ENCODE measurements around the gene TYR.

The TYR gene

GRCh38 chr11:89177691-89178231, at the start of gene TYR:
TSS of gene TYR (plus strand) at chr11:89177875. CDS start at chr11:89177954, 79 bp downstream.
- H3K4me3 ChIP-seq (ENCODE audit: low read length): no peak within 1 kb of the TSS
- TF ChIP-seq CTCF (conservative IDR thresholded peaks at IDR 0.05; ENCODE audit: low read length): no peak
- no peak for DNase-seq (ENCODE audit: low read depth)

GRCh38 chr11:89136606-89137005, 41.1 kb upstream of the TYR start:
- no peak overlapping the region for H3K4me3 ChIP-seq (ENCODE audit: low read length)
- no peak for DNase-seq (ENCODE audit: low read depth)
- TF ChIP-seq CTCF (conservative IDR thresholded peaks at IDR 0.05; ENCODE audit: low read length): no peak

DNA sequence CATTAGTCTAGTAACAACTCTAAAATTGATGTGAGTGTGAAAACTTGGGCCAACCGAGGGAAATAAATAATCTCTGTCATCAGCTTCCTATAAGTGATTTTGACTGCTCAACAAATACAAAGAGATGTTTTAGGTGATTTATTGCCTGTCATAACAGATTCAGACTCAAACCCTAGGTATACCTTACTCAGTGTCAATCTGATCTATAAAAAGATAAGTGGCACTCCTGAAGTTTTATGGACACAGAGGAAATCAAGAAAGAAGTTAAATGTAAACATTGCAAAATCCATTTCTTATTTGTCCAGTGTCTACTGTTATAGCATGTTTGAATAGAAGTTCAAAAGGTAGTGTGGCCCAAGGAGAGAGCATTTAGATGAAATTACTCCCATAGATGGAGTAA, 30.4 kb upstream of the TYR start:
- no peak overlapping the region for H3K4me3 ChIP-seq (ENCODE audit: low read length)
- DNase-seq (ENCODE audit: low read depth): no peak
- TF ChIP-seq CTCF (conservative IDR thresholded peaks at IDR 0.05; ENCODE audit: low read length): no peak

DNA sequence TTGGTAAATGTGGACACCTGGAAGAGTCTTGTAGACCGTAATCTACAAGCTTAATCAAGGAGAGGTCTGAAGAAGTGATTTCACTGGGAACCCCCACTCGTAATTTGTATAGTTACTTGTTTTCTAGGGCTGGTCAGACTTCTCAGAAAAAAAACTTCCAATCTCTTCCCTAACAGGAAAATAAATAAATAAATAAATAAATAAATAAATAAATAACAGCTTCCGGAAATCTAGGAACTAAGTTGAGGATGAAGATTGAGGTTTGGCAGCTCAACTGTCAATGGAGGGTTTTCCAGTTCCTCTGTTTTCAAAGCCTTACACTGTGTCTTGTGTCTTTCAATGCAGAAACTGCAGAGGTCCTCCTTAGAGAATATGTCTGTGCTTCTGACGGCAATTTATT, 17.7 kb upstream of the TYR start:
- no peak for DNase-seq (ENCODE audit: low read depth)
- no peak overlapping the region for H3K4me3 ChIP-seq (ENCODE audit: low read length)
- TF ChIP-seq CTCF (conservative IDR thresholded peaks at IDR 0.05; ENCODE audit: low read length): no peak

DNA sequence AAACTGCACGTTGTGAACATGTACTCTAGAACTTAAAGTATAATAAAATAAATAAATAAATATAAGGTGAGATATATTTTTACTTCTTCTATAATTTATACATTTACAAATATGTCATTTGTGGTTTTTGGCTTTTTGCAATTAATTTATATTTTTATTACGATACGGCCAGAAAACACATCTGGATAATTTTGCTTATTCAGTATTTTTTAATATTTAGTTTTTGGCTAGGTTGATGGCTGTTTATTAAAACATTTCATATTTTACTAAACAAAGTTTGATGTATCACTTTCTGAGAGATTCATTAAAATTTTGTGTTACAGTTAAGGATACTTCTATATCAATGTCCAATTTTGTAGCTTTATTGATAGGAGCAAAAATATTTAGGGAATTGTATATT, 15.7 kb upstream of the TYR start:
- TF ChIP-seq CTCF (conservative IDR thresholded peaks at IDR 0.05; ENCODE audit: low read length): no peak
- no peak for DNase-seq (ENCODE audit: low read depth)
- no peak overlapping the region for H3K4me3 ChIP-seq (ENCODE audit: low read length)

- no peak for DNase-seq (ENCODE audit: low read depth)
- H3K4me3 ChIP-seq (ENCODE audit: low read length): no peak overlapping the region
- TF ChIP-seq CTCF (conservative IDR thresholded peaks at IDR 0.05; ENCODE audit: low read length): no peak
Measured at GRCh38 chr11:89163686-89164085, 14.0 kb upstream of the TYR start.

DNA sequence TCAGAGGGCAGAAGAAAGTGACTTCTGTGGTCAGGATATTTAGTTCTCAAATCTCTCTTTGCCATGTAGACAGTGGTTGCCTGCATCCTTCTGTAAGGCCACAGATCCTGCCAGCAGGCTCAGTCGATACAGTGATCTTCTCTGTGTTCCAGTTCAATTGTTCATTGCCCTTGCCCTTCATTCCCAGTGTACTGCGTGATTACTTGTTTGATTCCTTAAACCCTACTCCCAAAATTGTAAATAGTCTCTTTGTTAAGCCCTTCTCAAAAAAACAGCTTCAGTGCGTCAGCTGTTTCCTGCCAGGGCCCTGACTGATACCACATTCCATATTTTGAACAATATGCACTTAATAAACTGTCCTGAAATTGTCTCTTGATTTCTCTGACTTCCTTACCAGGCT, 9.3 kb upstream of the TYR start:
- TF ChIP-seq CTCF (conservative IDR thresholded peaks at IDR 0.05; ENCODE audit: low read length): no peak
- DNase-seq (ENCODE audit: low read depth): peak; percentile 6
- no peak overlapping the region for H3K4me3 ChIP-seq (ENCODE audit: low read length)

All from AG10803 (cell line).